ENCODE data around the gene CGA.

CGA gene

DNA sequence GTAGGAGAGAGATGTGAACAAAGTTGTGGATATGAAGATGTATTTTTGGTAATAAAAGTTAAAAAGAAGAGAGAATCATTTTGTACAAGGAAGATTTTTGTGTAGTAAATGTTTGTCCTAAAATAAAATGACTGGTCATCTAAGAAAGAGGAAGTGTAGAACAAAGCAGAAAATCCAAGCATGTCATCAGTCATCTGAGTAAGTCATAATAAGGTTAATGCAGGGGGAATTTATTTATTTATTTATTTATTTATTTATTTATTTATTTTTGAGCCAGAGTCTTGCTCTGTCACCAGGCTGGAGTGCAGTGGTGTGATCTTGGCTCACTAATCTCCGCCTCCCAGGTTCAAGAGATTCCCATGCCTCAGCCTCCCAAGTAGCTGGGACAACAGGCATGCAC is 15.7 kb upstream of the CGA start:
- no peaks in the 10 kb centered on the region for H3K9me3 ChIP-seq (ENCODE audit: control insufficient read depth, low read length)
- 88% methylated on average over 1 of the region's 1 CpG; no CpG with 5 or more reads in 1 of the 2 experiments for WGBS, 2 experiments (ENCODE audit: insufficient coverage in 2 of 2)
- H3K27ac ChIP-seq (ENCODE audit: low read depth, low read length, severe bottlenecking): no peak overlapping the region
- H3K36me3 ChIP-seq (ENCODE audit: control insufficient read depth, insufficient read depth, low read length): no peaks in the 10 kb centered on the region
- H3K4me3 ChIP-seq (ENCODE audit: extremely low read depth, insufficient read depth, low read length, poor library complexity, severe bottlenecking): no peak overlapping the region
- no peaks in the 10 kb centered on the region for H3K4me1 ChIP-seq (ENCODE audit: control insufficient read depth, insufficient read depth, low read length, poor library complexity, severe bottlenecking)

DNA sequence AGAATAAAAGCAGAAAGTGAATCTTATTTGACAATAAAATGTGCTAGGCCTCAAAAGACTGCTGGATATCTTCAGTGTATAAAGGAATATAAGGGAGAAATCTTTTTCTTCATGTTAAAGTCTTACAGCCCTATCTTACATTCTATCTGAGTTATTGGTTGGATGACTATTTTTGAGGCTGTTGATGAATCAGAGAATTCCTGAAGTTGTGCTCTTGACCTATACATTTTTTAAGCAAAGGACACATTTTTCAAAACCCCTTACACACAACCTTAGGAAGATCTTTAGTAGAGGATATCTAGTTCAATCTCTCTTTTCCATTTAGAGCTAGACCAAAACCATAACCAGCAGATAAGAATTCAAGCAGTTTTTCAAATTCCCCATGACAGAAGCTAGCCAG is 10.9 kb upstream of the CGA start:
- H3K4me3 ChIP-seq (ENCODE audit: extremely low read depth, insufficient read depth, low read length, poor library complexity, severe bottlenecking): no peak overlapping the region
- no peaks in the 10 kb centered on the region for H3K36me3 ChIP-seq (ENCODE audit: control insufficient read depth, insufficient read depth, low read length)
- H3K27ac ChIP-seq (ENCODE audit: low read depth, low read length, severe bottlenecking): no peak overlapping the region
- no peaks in the 10 kb centered on the region for H3K4me1 ChIP-seq (ENCODE audit: control insufficient read depth, insufficient read depth, low read length, poor library complexity, severe bottlenecking)
- no peaks in the 10 kb centered on the region for H3K9me3 ChIP-seq (ENCODE audit: control insufficient read depth, low read length)

DNA sequence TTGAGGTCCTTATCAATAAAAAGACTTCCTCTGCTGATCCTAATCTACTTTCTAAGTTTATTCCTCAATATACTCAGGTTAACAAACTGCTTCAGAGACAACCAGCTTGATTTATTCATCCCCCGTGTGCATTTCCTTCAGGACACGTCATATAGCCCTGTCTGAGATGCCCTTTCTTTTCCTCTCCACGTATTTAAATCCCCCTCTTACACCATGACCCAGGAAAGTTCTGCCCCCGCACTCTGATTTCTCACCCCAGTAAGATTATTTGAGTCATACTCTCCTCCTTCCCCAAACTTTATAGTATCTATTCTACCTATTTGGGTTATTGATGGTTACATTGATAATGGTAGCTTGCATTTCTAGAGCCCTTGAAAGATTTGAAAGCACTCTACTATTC is 9.8 kb upstream of the CGA start:
- H3K27ac ChIP-seq (ENCODE audit: low read depth, low read length, severe bottlenecking): no peak overlapping the region
- H3K4me1 ChIP-seq (ENCODE audit: control insufficient read depth, insufficient read depth, low read length, poor library complexity, severe bottlenecking): no peaks in the 10 kb centered on the region
- no peaks in the 10 kb centered on the region for H3K36me3 ChIP-seq (ENCODE audit: control insufficient read depth, insufficient read depth, low read length)
- no peaks in the 10 kb centered on the region for H3K9me3 ChIP-seq (ENCODE audit: control insufficient read depth, low read length)
- H3K4me3 ChIP-seq (ENCODE audit: extremely low read depth, insufficient read depth, low read length, poor library complexity, severe bottlenecking): no peak overlapping the region
- WGBS, 2 experiments (ENCODE audit: insufficient coverage in 2 of 2): 93 to 94% methylated on average over 2 to 3 of the region's 4 CpGs

DNA sequence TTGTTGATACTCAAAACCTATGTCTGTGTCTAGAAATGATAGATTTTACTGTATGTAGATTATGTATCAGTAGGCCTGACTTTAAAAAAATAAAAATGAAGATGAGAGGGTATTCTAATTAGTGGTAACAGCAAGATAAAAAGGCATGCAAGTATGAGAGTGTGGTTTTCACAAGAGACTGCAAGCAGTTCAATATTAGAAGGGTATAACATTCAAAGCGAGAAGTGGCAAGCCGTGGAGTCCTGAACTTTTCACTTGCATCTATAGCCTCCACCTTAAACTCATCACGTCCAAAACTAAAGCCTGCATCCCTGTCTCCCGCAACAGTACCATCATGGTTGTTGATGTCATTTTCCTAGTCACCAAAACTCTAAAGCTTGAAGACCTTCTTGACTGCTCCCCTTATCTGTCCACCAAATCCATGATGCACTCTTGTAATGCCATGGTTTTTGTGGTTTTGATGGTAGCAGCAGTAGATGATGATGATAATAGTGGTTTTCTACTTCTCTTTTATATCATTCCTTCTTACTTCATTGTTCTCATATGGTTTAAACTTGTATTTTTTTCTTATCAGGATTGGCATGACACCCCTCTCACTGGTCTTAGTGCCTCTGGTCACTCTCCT is 9.2 kb upstream of the CGA start:
- 94 to 98% methylated on average over 2 to 4 of the region's 4 CpGs for WGBS, 2 experiments (ENCODE audit: insufficient coverage in 2 of 2)
- Histone ChIP-seq H3K27ac (ENCODE audit: low read depth, low read length, severe bottlenecking) (no peak overlapping the region), H3K36me3 (ENCODE audit: control insufficient read depth, insufficient read depth, low read length) (no peaks in the 10 kb centered on the region), H3K9me3 (ENCODE audit: control insufficient read depth, low read length) (no peaks in the 10 kb centered on the region), H3K4me1 (ENCODE audit: control insufficient read depth, insufficient read depth, low read length, poor library complexity, severe bottlenecking) (no peaks in the 10 kb centered on the region), H3K4me3 (ENCODE audit: extremely low read depth, insufficient read depth, low read length, poor library complexity, severe bottlenecking) (no peak overlapping the region)

DNA sequence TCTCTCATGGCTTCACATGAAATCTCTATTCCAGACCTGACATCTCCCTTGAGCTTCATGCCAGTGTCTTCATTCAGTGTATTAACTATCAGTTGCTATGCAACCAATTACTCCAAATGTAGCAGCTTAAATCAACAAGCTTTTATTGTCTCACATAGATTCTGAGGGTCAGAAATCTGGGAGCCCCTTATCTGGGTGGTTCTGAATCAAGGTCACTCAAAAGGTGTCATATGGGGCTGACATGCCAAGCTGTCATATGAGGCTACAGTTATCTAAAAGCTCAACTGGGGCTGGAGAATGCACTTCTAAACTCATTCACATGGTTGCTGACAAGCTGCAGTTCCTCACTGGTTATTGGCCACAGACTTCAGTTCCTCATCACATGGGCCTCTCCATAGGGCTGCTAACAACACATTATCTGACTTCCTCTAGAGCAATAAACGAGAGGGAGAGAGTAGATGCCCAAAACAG is 7.3 kb upstream of the CGA start:
- Histone ChIP-seq H3K4me3 (ENCODE audit: extremely low read depth, insufficient read depth, low read length, poor library complexity, severe bottlenecking) (no peak overlapping the region), H3K4me1 (ENCODE audit: control insufficient read depth, insufficient read depth, low read length, poor library complexity, severe bottlenecking) (no peaks in the 10 kb centered on the region), H3K9me3 (ENCODE audit: control insufficient read depth, low read length) (no peaks in the 10 kb centered on the region), H3K36me3 (ENCODE audit: control insufficient read depth, insufficient read depth, low read length) (no peaks in the 10 kb centered on the region), H3K27ac (ENCODE audit: low read depth, low read length, severe bottlenecking) (no peak overlapping the region)
- WGBS, 2 experiments (ENCODE audit: insufficient coverage in 2 of 2): 67 to 83% methylated on average over 1 of the region's 1 CpG

DNA sequence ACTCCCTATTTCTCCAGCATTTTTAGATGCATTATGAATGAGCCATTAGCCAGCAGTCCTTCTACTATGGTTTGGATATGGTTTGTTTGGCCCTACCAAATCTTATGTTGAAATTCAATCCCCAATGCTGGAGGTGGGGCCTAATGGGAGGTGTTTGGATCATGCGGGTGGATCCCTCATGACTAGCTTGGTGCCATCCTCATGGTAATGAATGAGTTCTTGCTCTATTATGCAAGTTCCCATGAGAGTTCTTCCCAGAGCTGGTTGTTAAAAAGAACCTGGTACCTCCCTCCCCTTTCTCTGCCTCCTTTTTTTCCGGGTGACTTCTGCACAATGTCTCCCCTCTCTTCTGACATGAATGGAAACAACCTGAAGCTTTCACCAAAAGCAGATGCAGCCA is 6.2 kb upstream of the CGA start:
- H3K4me1 ChIP-seq (ENCODE audit: control insufficient read depth, insufficient read depth, low read length, poor library complexity, severe bottlenecking): no peaks in the 10 kb centered on the region
- WGBS, 2 experiments (ENCODE audit: insufficient coverage in 2 of 2): 67 to 93% methylated on average over 1 to 2 of the region's 2 CpGs

DNA sequence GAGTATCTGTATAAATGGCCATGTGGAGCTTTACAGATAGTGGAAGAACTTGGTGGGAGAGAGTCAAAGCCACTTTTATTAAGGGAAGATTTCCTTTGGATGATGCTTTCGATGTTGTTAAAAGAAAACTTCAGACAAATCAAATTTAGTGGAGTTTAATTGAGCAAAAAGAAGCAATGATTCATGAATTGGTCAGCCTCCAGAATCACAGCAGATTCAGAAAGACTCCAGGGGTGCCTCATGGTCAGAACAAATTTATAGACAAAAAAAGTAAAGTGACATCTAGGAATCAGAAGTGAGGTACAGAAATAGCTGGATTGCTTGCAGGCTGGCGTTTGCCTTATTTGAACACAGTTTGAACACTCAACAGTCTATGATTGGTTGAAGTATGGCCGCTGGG is 5.3 kb upstream of the CGA start:
- no peak overlapping the region for H3K27ac ChIP-seq (ENCODE audit: low read depth, low read length, severe bottlenecking)
- WGBS, 2 experiments (ENCODE audit: insufficient coverage in 2 of 2): 82% methylated on average over 2 of the region's 3 CpGs
- H3K36me3 ChIP-seq (ENCODE audit: control insufficient read depth, insufficient read depth, low read length): no peaks in the 10 kb centered on the region
- no peaks in the 10 kb centered on the region for H3K4me1 ChIP-seq (ENCODE audit: control insufficient read depth, insufficient read depth, low read length, poor library complexity, severe bottlenecking)
- no peaks in the 10 kb centered on the region for H3K9me3 ChIP-seq (ENCODE audit: control insufficient read depth, low read length)
- no peak overlapping the region for H3K4me3 ChIP-seq (ENCODE audit: extremely low read depth, insufficient read depth, low read length, poor library complexity, severe bottlenecking)

More for the DNA sequence above, 6.2 kb upstream of the CGA start:
- Histone ChIP-seq H3K9me3 (ENCODE audit: control insufficient read depth, low read length) (no peaks in the 10 kb centered on the region), H3K36me3 (ENCODE audit: control insufficient read depth, insufficient read depth, low read length) (no peaks in the 10 kb centered on the region), H3K27ac (ENCODE audit: low read depth, low read length, severe bottlenecking) (no peak overlapping the region), H3K4me3 (ENCODE audit: extremely low read depth, insufficient read depth, low read length, poor library complexity, severe bottlenecking) (no peak overlapping the region)

DNA sequence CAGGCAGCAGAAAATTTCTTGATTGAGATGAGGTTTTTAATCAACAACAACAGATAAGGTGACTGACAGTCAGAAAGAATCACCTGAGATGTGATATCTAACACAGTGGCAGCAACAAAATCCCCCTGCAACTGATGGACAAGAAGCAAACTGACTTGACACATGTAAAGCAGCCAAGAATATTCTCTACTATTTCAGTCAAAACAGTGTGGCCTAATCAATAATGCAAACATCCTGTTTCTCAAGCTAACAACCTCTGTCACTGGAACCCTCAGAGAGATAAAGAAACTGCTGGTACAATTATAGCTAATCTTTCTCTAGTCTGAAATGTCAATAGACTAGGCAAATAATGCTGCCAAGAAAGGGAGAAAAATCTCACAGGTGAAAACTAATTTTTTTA is 4.6 kb upstream of the CGA start:
- Histone ChIP-seq H3K27ac (ENCODE audit: low read depth, low read length, severe bottlenecking) (no peak overlapping the region), H3K4me3 (ENCODE audit: extremely low read depth, insufficient read depth, low read length, poor library complexity, severe bottlenecking) (no peak overlapping the region), H3K4me1 (ENCODE audit: control insufficient read depth, insufficient read depth, low read length, poor library complexity, severe bottlenecking) (no peaks in the 10 kb centered on the region), H3K9me3 (ENCODE audit: control insufficient read depth, low read length) (no peaks in the 10 kb centered on the region), H3K36me3 (ENCODE audit: control insufficient read depth, insufficient read depth, low read length) (no peaks in the 10 kb centered on the region)

DNA sequence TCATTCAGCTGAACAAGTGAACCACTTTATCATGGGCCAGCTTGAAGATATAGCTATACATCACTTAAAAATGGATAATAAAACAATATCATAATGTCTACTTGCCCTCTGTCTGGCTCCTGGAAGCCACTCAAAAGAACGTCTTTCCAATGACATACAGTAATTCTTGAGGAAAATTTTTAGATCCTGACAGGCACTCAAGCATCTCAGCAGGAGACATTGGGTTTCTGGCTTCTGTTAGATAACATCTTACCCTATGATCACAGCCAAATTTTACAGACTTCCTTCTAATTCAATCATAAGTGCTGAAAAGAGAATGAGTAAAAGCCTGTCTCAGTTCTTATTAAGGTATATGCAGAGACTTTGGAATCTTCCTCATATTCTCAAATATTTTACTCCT is 330 bp downstream of the CGA start:
- Histone ChIP-seq H3K27ac (ENCODE audit: low read depth, low read length, severe bottlenecking) (no peak overlapping the region), H3K36me3 (ENCODE audit: control insufficient read depth, insufficient read depth, low read length) (no peaks in the 10 kb centered on the region), H3K4me3 (ENCODE audit: extremely low read depth, insufficient read depth, low read length, poor library complexity, severe bottlenecking) (no peak overlapping the region), H3K4me1 (ENCODE audit: control insufficient read depth, insufficient read depth, low read length, poor library complexity, severe bottlenecking) (no peaks in the 10 kb centered on the region), H3K9me3 (ENCODE audit: control insufficient read depth, low read length) (no peaks in the 10 kb centered on the region)
- 77% methylated on average over 1 of the region's 1 CpG; no CpG with 5 or more reads in 1 of the 2 experiments for WGBS, 2 experiments (ENCODE audit: insufficient coverage in 2 of 2)

DNA sequence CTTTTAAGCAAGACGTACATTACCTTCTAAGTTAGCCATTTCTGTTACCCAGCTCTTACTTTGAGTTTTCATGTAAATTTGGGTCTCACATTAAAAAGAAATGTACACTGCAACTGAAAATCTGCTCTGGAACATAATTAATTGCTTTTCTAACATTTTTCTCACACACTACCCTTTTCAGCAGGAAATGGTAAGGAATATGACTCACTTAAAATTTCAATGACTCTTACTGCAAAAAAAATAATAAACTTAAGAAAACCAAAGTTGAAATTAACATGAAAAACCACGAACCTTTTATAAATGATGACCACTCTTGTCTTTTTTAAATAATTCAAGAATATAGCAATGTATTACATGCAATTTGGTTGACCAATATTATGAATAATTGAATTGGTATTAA is 1.3 kb downstream of the CGA start:
- Histone ChIP-seq H3K27ac (ENCODE audit: low read depth, low read length, severe bottlenecking) (no peak overlapping the region), H3K36me3 (ENCODE audit: control insufficient read depth, insufficient read depth, low read length) (no peaks in the 10 kb centered on the region), H3K9me3 (ENCODE audit: control insufficient read depth, low read length) (no peaks in the 10 kb centered on the region), H3K4me1 (ENCODE audit: control insufficient read depth, insufficient read depth, low read length, poor library complexity, severe bottlenecking) (no peaks in the 10 kb centered on the region), H3K4me3 (ENCODE audit: extremely low read depth, insufficient read depth, low read length, poor library complexity, severe bottlenecking) (no peak overlapping the region)
- WGBS, 2 experiments (ENCODE audit: insufficient coverage in 2 of 2): no CpG with 5 or more reads among the region's 2 CpGs

DNA sequence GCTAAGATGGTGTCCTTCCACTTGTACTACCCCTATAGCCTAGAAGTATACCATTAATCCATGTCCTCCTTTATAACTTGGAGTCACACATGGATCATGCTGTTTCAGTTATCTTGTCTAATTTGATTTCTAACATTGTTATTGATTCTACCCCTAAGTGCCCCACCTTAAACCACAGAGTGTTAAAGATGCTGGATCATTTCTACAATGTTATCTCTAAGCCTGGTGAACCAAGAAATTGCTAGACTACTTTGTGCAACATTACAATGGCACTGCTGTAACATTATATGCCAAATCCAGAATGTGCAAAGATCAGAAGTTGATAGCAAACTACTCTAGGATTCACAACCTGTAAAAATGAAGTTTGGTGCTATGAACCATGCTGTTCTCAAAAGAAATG is 1.7 kb downstream of the CGA start:
- no peak overlapping the region for H3K27ac ChIP-seq (ENCODE audit: low read depth, low read length, severe bottlenecking)
- no peaks in the 10 kb centered on the region for H3K4me1 ChIP-seq (ENCODE audit: control insufficient read depth, insufficient read depth, low read length, poor library complexity, severe bottlenecking)
- no peaks in the 10 kb centered on the region for H3K36me3 ChIP-seq (ENCODE audit: control insufficient read depth, insufficient read depth, low read length)
- H3K9me3 ChIP-seq (ENCODE audit: control insufficient read depth, low read length): no peaks in the 10 kb centered on the region
- no peak overlapping the region for H3K4me3 ChIP-seq (ENCODE audit: extremely low read depth, insufficient read depth, low read length, poor library complexity, severe bottlenecking)
